Endothelial cell of umbilical vein (primary cell): ENCODE measurements around the gene DIP2C. TPM values are rescaled to one million over a fixed set of nuclear protein-coding genes. Genes with fewer than 3 reads are reported as not detected.
A peak's percentile ranks its signal among the peaks of the same experiment; 100 is the strongest.

Experiments used
- BruUV-seq: library from RNA; stranded (reverse); fragments of 400-500 nt; replicated peaks from 2 replicates; lab custom pipeline; 2021; lab: Mats Ljungman, UMichigan
- CTCF ChIA-PET: fragments of 300-600, 350-600 bp; sonication (Branson Sonifier 250); formaldehyde crosslinking; loops from one replicate; lab custom pipeline; 2021; ENCODE audit warnings: antibody characterized with exemption, inconsistent platforms; lab: Charles Lee
- POLR2A ChIA-PET: fragments of 300-600, 350-600 bp; sonication (Branson Sonifier 250); formaldehyde crosslinking; loops from one replicate; lab custom pipeline; 2021; ENCODE audit warnings: antibody characterized with exemption, inconsistent platforms; lab: Charles Lee
- DNase-seq: peaks from one replicate; pipeline ENCODE4 v3.0.0-alpha.2; 2011; ENCODE audit warnings: low read depth, low spot score
- FAIRE-seq: peaks from 2 replicates; lab custom pipeline; 2011; peaks lifted over from hg19 to GRCh38; lab: Jason Lieb, UNC
- H2AFZ ChIP-seq: 2 replicates; pipeline ENCODE4 v1.6.0; 2012; ENCODE audit warnings: low read depth, low read length, control low read depth, inconsistent platforms
- H3K27ac ChIP-seq: 2 replicates; pipeline ENCODE4 v1.5.1; 2011; ENCODE audit warnings: low read depth, mild to moderate bottlenecking, control low read depth, low read length, moderate library complexity; ENCODE audit not compliant: insufficient read depth
- H3K27me3 ChIP-seq, 2 experiments: 2 replicates each; pipeline versions ENCODE4 v1.6.0 to v1.6.1; 2011; ENCODE audit warnings: low read length in 2 of 2, mixed read lengths in 1 of 2; ENCODE audit not compliant: control insufficient read depth in 2 of 2, insufficient read depth in 2 of 2
- H3K36me3 ChIP-seq, 2 experiments: 2 replicates in 1 of 2; 3 replicates in 1 of 2; pipeline ENCODE4 v1.5.1; 2011; ENCODE audit warnings: low read length in 2 of 2, mild to moderate bottlenecking in 1 of 2, moderate library complexity in 1 of 2; ENCODE audit not compliant: control insufficient read depth in 2 of 2, insufficient read depth in 2 of 2; ENCODE audit errors: extremely low read depth in 1 of 2
- H3K4me1 ChIP-seq: 3 replicates; pipeline ENCODE4 v1.5.1; 2011; ENCODE audit warnings: mild to moderate bottlenecking, low read length; ENCODE audit not compliant: control insufficient read depth, insufficient read depth; ENCODE audit errors: extremely low read depth
- H3K4me2 ChIP-seq: 2 replicates; pipeline ENCODE4 v1.6.1; 2011; ENCODE audit warnings: low read length, control low read depth, mixed read lengths; ENCODE audit not compliant: insufficient read depth
- H3K4me3 ChIP-seq, 3 experiments: fragments of 200-600 bp in 1 of 3; sonication (generic), shearing (Covaris generic) in 1 of 3; replicated peaks in 1 of 3; 2 replicates each; pipeline ENCODE4 v1.5.1; 2011 to 2016; ENCODE audit warnings: control low read depth in 3 of 3, low read length in 3 of 3, mild to moderate bottlenecking in 2 of 3, inconsistent platforms in 1 of 3, low read depth in 1 of 3, moderate library complexity in 1 of 3; ENCODE audit not compliant: insufficient read depth in 1 of 3
- H3K79me2 ChIP-seq: 2 replicates; pipeline ENCODE4 v1.6.0; 2012; ENCODE audit warnings: low read length, inconsistent platforms; ENCODE audit not compliant: control insufficient read depth, insufficient read depth
- H3K9ac ChIP-seq: replicated peaks from 2 replicates; pipeline ENCODE3; 2011; ENCODE audit warnings: low read length, control low read depth; ENCODE audit not compliant: insufficient read depth; ENCODE audit errors: extremely low read depth
- H3K9me1 ChIP-seq: replicated peaks from 3 replicates; pipeline ENCODE4 v1.6.0; 2011; ENCODE audit warnings: mild to moderate bottlenecking, low read length; ENCODE audit not compliant: control insufficient read depth, insufficient read depth; ENCODE audit errors: extremely low read depth
- H3K9me3 ChIP-seq: replicated peaks from 2 replicates; pipeline ENCODE4 v1.5.1; 2012; ENCODE audit warnings: low read length, inconsistent platforms; ENCODE audit not compliant: control insufficient read depth, insufficient read depth
- H4K20me1 ChIP-seq: replicated peaks from 2 replicates; pipeline ENCODE3; 2011; ENCODE audit warnings: mild to moderate bottlenecking, low read length; ENCODE audit not compliant: control insufficient read depth, insufficient read depth; ENCODE audit errors: extremely low read depth
- CTCF ChIP-seq, 2 donors: IDR thresholded peaks; 1 replicate in 1 of 2; 2 replicates in 1 of 2; pipeline ENCODE4 v1.5.1; 2011; ENCODE audit warnings: low read length in 2 of 2, mild to moderate bottlenecking in 2 of 2, moderate library complexity in 2 of 2, control low read depth in 1 of 2, inconsistent platforms in 1 of 2, low read depth in 1 of 2; ENCODE audit not compliant: insufficient read depth in 1 of 2; ENCODE audit errors: extremely low read depth in 1 of 2
- EZH2 ChIP-seq: IDR thresholded peaks from 2 replicates; pipeline ENCODE4 v1.6.1; 2012; ENCODE audit warnings: borderline replicate concordance, low read depth, mild to moderate bottlenecking, moderate library complexity, low read length, inconsistent platforms; ENCODE audit not compliant: severe bottlenecking
- FOS ChIP-seq: IDR thresholded peaks from 2 replicates; pipeline ENCODE4 v1.6.1; 2011; ENCODE audit warnings: mild to moderate bottlenecking, low read length, moderate library complexity, borderline replicate concordance; ENCODE audit not compliant: insufficient read depth
- GATA2 ChIP-seq: IDR thresholded peaks from 2 replicates; pipeline ENCODE4 v1.7.0; 2011; ENCODE audit warnings: low read depth, mild to moderate bottlenecking, moderate library complexity, mixed read lengths, low read length; ENCODE audit not compliant: insufficient read length, insufficient read depth
- JUN ChIP-seq: IDR thresholded peaks from 2 replicates; pipeline ENCODE4 v1.6.1; 2011; ENCODE audit warnings: borderline replicate concordance, low read depth; ENCODE audit not compliant: insufficient read length, insufficient read depth
- MAX ChIP-seq: IDR thresholded peaks from 2 replicates; pipeline ENCODE4 v1.6.1; 2011; ENCODE audit not compliant: insufficient read depth, insufficient read length
- MYC ChIP-seq: IDR thresholded peaks from one replicate; pipeline ENCODE4 v1.6.1; 2011; ENCODE audit warnings: mild to moderate bottlenecking, low read depth, low read length
- POLR2A ChIP-seq: IDR thresholded peaks from 2 replicates; pipeline ENCODE4 v1.6.1; 2012; ENCODE audit warnings: low read depth, mild to moderate bottlenecking, control low read depth, low read length
- POLR2AphosphoS5 ChIP-seq: IDR thresholded peaks from 2 replicates; pipeline ENCODE4 v1.6.1; 2012; ENCODE audit warnings: low read depth, mild to moderate bottlenecking, control low read depth, low read length, moderate library complexity; ENCODE audit not compliant: insufficient read depth
- dilution Hi-C: fragments of 300-500 bp; cut with MboI; formaldehyde crosslinking; loops from one replicate; pipeline ENCODE4 v1.15.0; 2019; ENCODE audit warnings: low sequenced_read_pairs; ENCODE audit not compliant: extremely low pct_ligation_motif_present
- intact Hi-C: fragments of 100-400 bp; cut with micrococcal nuclease; formaldehyde crosslinking; loops from one replicate; pipeline ENCODE4 v1.10.0; 2022
- polyA plus RNA-seq, 4 experiments: library from polyadenylated mRNA; depleted of rRNA in 3 of 4; stranded (reverse) in 3 of 4; unstranded in 1 of 4; fragments of >200 nt; gene quantifications; 2 replicates each; pipeline versions ENCODE4 v1.2.1 to v1.2.3, GENCODE V29; 2011 to 2012; ENCODE audit warnings: missing spikeins in 1 of 4
- total RNA-seq: library from RNA; stranded (reverse); gene quantifications from 2 replicates; pipeline ENCODE4 v1.2.3, GENCODE V29; 2021

The DIP2C gene
- total and polyA plus RNA-seq, 2 donors (not counting 3 experiments of a cell fraction or from before 2014, with no cell fraction given) = 3.6 to 10.7 TPM

- H3K9ac ChIP-seq = no peak overlapping the region
- ChIA-PET CTCF (interaction anchor here (1.3 kb wide), 1 partner anchor 31 kb away, joined by 3 read pairs; no protein-coding TSS in a partner anchor), POLR2A (no interaction called here)
- H3K79me2 ChIP-seq = no peaks in the 10 kb centered on the region
- BruUV-seq = no TSS peak
- H3K27ac ChIP-seq = peak overlapping the region; percentile 48
- H3K27me3 ChIP-seq = no peaks in the 10 kb centered on the region
- TF ChIP-seq GATA2 (no peak), MYC (no peak), POLR2A (no peak), POLR2AphosphoS5 (no peak), EZH2 (no peak), CTCF (IDR thresholded peaks at IDR 0.05; ENCODE audit: extremely low read depth in 1 of 2, insufficient read depth in 1 of 2, low read depth in 1 of 2, low read length in 2 of 2) (no peak), MAX (no peak), JUN (no peak), FOS (no peak)
- no peak for DNase-seq
- H3K4me1 ChIP-seq = peaks cover 17% of the 10 kb centered on the region
- H3K36me3 ChIP-seq = no peaks in the 10 kb centered on the region
- H3K4me3 ChIP-seq = no peak overlapping the region
- H2AFZ ChIP-seq = no peak overlapping the region
- H3K9me1 ChIP-seq = no peaks in the 10 kb centered on the region
- peak; percentile 15 for FAIRE-seq
- H3K4me2 ChIP-seq = no peak overlapping the region
- H4K20me1 ChIP-seq = no peaks in the 10 kb centered on the region
- no peaks in the 10 kb centered on the region for H3K9me3 ChIP-seq
- intact Hi-C loops (loop anchor here (1.0 kb wide), 1 partner anchor 27 kb away; no protein-coding TSS in a partner anchor), dilution Hi-C loops (no loop called here)
Measured at GRCh38 chr10:324593-324992, 364.9 kb downstream of the DIP2C start.
